ENCODE data around the gene EIF1B.
A peak's percentile ranks its signal among the peaks of the same experiment; 100 is the strongest.

DNA sequence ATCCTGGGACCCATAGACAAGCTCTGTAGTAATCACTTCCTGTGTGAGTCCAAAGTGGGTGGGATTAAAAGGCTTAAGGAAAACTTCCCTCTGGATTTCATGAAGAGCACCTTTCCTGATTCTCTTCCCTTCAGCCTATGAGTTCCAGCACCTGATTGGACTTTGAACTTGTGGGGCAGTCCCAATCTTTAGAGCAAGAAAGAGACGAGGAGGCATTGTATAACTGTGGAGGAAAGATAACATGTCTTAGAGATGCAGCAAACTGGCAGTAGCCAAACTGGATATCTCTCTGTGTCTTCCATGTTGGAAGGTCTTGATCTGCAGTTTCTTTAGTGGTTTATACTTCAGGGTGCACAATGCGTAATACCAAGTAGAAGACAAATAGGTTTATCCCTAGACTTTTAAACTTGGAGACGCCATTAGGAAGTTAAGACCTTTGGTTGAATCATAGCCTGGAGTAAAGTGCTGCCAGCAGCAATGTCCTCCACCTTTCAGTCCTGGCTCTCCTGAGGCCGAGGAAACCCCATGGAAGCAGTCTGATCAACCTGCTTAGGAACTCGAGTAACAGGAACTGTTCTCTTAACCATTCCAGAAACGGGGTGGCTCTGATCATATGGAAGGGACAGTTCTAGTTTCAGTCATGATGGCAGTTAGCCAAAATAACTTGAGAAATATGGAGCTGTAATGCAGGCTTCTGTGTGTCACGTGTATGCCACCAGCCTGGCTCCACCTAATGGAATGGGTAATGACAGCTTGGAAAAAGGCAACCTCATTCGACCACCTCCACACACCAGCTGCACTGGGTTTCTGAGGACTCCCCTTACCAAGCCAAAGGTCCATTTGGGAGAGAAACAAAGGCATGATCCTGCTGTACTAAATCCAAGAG is 4.7 kb downstream of the EIF1B start:
- TF ChIP-seq, protein P1, sequence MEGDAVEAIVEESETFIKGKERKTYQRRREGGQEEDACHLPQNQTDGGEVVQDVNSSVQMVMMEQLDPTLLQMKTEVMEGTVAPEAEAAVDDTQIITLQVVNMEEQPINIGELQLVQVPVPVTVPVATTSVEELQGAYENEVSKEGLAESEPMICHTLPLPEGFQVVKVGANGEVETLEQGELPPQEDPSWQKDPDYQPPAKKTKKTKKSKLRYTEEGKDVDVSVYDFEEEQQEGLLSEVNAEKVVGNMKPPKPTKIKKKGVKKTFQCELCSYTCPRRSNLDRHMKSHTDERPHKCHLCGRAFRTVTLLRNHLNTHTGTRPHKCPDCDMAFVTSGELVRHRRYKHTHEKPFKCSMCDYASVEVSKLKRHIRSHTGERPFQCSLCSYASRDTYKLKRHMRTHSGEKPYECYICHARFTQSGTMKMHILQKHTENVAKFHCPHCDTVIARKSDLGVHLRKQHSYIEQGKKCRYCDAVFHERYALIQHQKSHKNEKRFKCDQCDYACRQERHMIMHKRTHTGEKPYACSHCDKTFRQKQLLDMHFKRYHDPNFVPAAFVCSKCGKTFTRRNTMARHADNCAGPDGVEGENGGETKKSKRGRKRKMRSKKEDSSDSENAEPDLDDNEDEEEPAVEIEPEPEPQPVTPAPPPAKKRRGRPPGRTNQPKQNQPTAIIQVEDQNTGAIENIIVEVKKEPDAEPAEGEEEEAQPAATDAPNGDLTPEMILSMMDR (IDR thresholded peaks at IDR 0.05 in 8 of 11, conservative IDR thresholded peaks at IDR 0.05 in 3 of 11) = no peak
- TF ChIP-seq POLR2AphosphoS5 (IDR thresholded peaks at IDR 0.05) (peak in 1 of 3 donors; percentile 39), POLR2A (IDR thresholded peaks at IDR 0.05) (no peak)

Measured in spleen (tissue), 7 donors.